Prostate gland (tissue), 2 donors: Measurements from ENCODE around the gene DYSF. TPM values are rescaled to one million over a fixed set of nuclear protein-coding genes. Genes with fewer than 3 reads are reported as not detected.

Experiments
- DNase-seq: peaks from one replicate; pipeline ENCODE4 v3.0.0-alpha.2; 2019; ENCODE audit warnings: low spot score
- H3K27ac ChIP-seq, 2 donors: fragments of 200-600 bp; sonication (generic); 2 replicates each; pipeline ENCODE4 v1.5.1; 2017 to 2019
- H3K27me3 ChIP-seq: fragments of 200-600 bp; sonication (generic); replicated peaks from 2 replicates; pipeline ENCODE4 v1.5.1; 2019; ENCODE audit not compliant: insufficient read depth
- H3K36me3 ChIP-seq, 2 donors: fragments of 200-600 bp; sonication (generic); 1 replicate in 1 of 2; 2 replicates in 1 of 2; pipeline versions ENCODE4 v1.5.1 to v1.8.1; 2017 to 2019
- H3K4me1 ChIP-seq: fragments of 200-600 bp; sonication (generic); replicated peaks from 2 replicates; pipeline ENCODE4 v1.5.1; 2019
- H3K4me3 ChIP-seq, 2 donors: fragments of 200-600 bp; sonication (generic); 2 replicates each; pipeline ENCODE4 v1.5.1; 2017 to 2019
- H3K9me3 ChIP-seq: fragments of 200-600 bp; sonication (generic); 2 replicates; pipeline ENCODE4 v1.5.1; 2017
- POLR2A ChIP-seq: fragments of 450-650 bp; IDR thresholded peaks from one replicate; pipeline ENCODE4 v1.6.1; 2016; ENCODE audit warnings: antibody characterized with exemption, mild to moderate bottlenecking
- POLR2AphosphoS5 ChIP-seq: sonication (generic); formaldehyde crosslinking; IDR thresholded peaks from one replicate; pipeline ENCODE4 v1.6.1; 2017; ENCODE audit warnings: antibody characterized with exemption
- WGBS: methylation state at CpG from one replicate; pipeline ENCODE4 v1.1.5; 2018; 5-methylcytosine and 5-hydroxymethylcytosine counted together
- intact Hi-C: fragments of 100-400 bp; cut with DNase I; formaldehyde crosslinking; loops from one replicate; pipeline ENCODE4 v1.14.2; 2022
- total RNA-seq, 2 donors: library from RNA; depleted of rRNA; stranded (reverse); fragments of >200 nt; gene quantifications; one replicate each; pipeline ENCODE4 v1.1.0, GENCODE V29; 2016
- TF ChIP-seq, protein P1 (sequence below), 4 experiments: fragments of 200-600 bp in 2 of 4; fragments of 450-650 bp in 2 of 4; sonication (generic) in 2 of 4; IDR thresholded peaks; 1 replicate in 3 of 4; 2 replicates in 1 of 4; pipeline ENCODE4 v1.5.1; 2016 to 2019; ENCODE audit warnings: antibody characterized with exemption in 4 of 4, mild to moderate bottlenecking in 2 of 4, moderate library complexity in 2 of 4

Gene DYSF
- total RNA-seq, 2 donors from 2014 or later, result 5.9 to 9.4 TPM

DNA sequence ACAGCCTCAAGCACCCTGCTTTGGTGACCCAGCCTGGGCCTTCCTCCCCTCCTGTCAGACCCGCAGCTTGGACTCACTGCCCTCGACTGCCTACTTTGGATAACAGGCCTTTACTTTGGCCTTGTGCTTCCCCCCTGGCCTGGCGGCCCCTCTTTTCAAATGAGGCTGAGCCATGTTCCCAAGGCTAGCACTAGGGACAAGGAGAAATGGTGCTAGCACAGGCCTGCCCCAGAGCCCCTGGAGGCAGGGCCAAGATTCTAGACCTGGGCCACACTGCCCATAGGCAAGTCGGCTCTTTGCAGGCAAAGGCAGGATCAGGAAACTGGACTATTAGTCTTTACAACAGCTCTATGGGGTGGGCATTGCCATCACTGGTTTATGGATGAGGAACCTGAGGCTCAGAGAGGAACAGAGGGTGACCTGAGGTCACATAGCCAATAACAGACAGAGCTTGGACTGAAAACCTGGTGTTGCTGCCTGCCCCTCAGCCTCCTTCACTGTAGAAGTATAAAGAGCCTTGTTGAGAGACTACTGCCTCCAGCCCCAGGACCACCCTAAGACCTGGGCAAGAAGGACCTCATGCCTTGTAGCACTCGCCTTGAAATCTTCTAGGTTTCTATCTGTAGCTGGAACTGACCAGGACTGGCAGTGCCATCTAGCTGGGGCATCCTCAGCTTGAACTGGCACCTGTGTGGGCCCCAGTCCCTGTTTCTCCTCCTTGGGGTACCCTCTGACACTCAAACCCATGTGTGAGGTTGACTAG, 266.3 kb downstream of the DYSF start:
- no peak for DNase-seq
- TF ChIP-seq POLR2AphosphoS5 (no peak), POLR2A (no peak)
- TF ChIP-seq, protein P1, sequence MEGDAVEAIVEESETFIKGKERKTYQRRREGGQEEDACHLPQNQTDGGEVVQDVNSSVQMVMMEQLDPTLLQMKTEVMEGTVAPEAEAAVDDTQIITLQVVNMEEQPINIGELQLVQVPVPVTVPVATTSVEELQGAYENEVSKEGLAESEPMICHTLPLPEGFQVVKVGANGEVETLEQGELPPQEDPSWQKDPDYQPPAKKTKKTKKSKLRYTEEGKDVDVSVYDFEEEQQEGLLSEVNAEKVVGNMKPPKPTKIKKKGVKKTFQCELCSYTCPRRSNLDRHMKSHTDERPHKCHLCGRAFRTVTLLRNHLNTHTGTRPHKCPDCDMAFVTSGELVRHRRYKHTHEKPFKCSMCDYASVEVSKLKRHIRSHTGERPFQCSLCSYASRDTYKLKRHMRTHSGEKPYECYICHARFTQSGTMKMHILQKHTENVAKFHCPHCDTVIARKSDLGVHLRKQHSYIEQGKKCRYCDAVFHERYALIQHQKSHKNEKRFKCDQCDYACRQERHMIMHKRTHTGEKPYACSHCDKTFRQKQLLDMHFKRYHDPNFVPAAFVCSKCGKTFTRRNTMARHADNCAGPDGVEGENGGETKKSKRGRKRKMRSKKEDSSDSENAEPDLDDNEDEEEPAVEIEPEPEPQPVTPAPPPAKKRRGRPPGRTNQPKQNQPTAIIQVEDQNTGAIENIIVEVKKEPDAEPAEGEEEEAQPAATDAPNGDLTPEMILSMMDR (IDR thresholded peaks at IDR 0.05), result no peak
- Histone ChIP-seq H3K27ac (no peak overlapping the region), H3K27me3 (no peaks in the 10 kb centered on the region), H3K4me3 (no peak overlapping the region), H3K4me1 (no peaks in the 10 kb centered on the region), H3K36me3 (no peaks in the 10 kb centered on the region), H3K9me3 (no peaks in the 10 kb centered on the region)
- over 99% methylated on average over 5 of the region's 5 CpGs for WGBS
- intact Hi-C loops, result no loop called here

DNA sequence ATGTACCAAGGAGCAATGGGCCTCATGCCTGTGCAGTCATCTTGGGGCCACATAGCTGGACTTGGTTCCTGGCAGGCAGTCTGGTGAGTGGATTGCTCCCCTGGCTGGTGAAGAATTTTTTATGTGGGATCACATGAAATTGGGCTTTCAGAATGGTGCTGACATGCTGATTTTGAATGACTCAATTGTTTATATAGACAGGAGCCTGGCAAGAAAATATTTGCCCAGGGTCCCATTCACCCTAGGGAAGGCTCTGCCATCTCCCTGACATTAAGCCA, 266.9 kb downstream of the DYSF start:
- H3K27ac ChIP-seq, result no peak overlapping the region
- no peak for TF ChIP-seq POLR2A
- no peak for TF ChIP-seq POLR2AphosphoS5
- TF ChIP-seq, protein P1 (IDR thresholded peaks at IDR 0.05), result no peak
- no peak overlapping the region for H3K4me3 ChIP-seq

DNA sequence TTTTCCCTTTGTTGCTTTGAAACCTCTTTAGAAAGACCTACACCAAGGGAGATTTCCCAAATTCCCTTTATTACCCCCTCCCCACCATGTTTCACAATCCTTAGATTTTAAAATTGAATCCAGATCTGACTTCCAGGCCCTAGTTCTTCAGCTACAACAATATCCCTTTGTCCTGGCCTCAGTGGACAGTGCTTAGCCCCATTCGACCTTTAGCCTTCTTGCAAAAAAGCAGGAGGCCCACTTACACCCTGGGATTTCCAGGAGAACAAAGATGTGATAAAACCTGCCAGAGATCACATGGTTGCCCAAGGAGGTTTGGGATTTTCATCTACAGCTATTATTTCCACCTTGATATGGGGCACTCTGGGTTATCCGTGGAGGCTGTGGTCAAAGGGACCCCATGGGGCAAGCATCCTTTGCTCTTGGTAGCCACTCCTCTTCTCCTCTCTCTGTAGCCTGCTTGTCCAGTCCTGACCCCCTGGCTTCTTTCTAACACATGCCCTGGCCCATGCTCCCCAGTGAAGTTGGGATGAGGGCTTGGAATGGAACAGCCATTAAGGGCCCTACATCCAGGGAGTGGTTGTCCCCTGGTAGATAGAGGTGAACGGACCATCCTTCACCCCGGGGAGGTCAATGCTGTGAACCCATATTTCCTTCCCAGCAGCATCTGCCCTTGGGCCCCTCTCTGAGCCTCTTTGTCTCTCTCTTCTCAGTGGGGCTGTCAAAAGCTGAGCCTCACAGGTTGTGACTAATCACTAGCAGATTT, 267.4 kb downstream of the DYSF start:
- intact Hi-C loops, result no loop called here
- Histone ChIP-seq H3K4me1 (no peaks in the 10 kb centered on the region), H3K4me3 (no peak overlapping the region)

More for the DNA sequence above, 266.9 kb downstream of the DYSF start:
- H3K27me3 ChIP-seq, result no peaks in the 10 kb centered on the region
- intact Hi-C loops, result no loop called here
- DNase-seq, result no peak
- no peaks in the 10 kb centered on the region for H3K36me3 ChIP-seq
- H3K4me1 ChIP-seq, result no peaks in the 10 kb centered on the region
- no peaks in the 10 kb centered on the region for H3K9me3 ChIP-seq

DNA sequence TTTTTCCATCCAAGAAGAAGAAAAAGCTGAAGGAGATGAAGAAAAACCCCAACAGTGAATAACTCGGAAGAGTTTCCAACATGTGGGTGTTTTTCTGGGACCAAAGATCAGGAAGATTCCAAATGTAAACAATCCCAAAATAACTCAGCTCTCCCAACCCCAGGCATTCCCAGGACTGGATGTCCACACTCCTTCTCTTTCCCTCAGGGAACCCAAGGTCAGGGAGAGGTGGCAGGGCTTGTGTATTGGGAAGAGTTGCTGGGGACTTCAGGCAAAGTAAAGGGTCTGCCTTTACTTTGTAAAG, 268.0 kb downstream of the DYSF start:
- no peak for TF ChIP-seq POLR2AphosphoS5
- TF ChIP-seq POLR2A, result no peak
- TF ChIP-seq, protein P1 (IDR thresholded peaks at IDR 0.05), result no peak
- intact Hi-C loops, result no loop called here
- WGBS, result 65% methylated on average over 1 of the region's 1 CpG
- no peak overlapping the region for H3K27ac ChIP-seq
- H3K4me3 ChIP-seq, result no peak overlapping the region
- H3K4me1 ChIP-seq, result no peaks in the 10 kb centered on the region
- H3K9me3 ChIP-seq, result no peaks in the 10 kb centered on the region
- no peaks in the 10 kb centered on the region for H3K36me3 ChIP-seq
- DNase-seq, result no peak
- no peaks in the 10 kb centered on the region for H3K27me3 ChIP-seq

More for the DNA sequence above, 267.4 kb downstream of the DYSF start:
- Histone ChIP-seq H3K27me3 (no peaks in the 10 kb centered on the region), H3K36me3 (no peaks in the 10 kb centered on the region), H3K9me3 (no peaks in the 10 kb centered on the region), H3K27ac (no peak overlapping the region)
- WGBS, result 87% methylated on average over 4 of the region's 4 CpGs
- TF ChIP-seq POLR2A, result no peak
- TF ChIP-seq, protein P1 (IDR thresholded peaks at IDR 0.05), result no peak
- TF ChIP-seq POLR2AphosphoS5, result no peak
- DNase-seq, result no peak

DNA sequence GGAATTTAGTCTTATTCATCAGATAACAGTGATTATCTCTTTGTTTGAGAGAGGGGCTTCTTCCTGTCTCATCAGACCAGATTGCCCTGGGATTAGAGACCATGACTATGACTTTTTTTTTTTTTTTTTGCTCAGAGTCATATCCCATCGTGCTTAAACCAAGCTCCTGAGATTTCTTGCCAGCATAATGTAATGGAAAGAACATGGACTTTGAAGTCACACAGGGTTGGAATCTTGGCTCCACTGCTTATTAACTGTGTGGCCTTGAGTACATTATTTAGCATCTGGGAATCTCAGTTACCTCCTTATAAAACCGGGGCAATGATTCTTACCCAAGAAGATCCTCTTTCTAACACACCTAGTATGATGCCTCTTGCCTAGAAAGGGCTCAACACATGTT, 268.3 kb downstream of the DYSF start:
- intact Hi-C loops, result no loop called here
- no peak overlapping the region for H3K27ac ChIP-seq
- 42% methylated on average over 2 of the region's 2 CpGs for WGBS

More for the DNA sequence above, 268.3 kb downstream of the DYSF start:
- TF ChIP-seq POLR2AphosphoS5 (no peak), POLR2A (no peak)
- TF ChIP-seq, protein P1 (IDR thresholded peaks at IDR 0.05), result no peak
- no peak for DNase-seq
- Histone ChIP-seq H3K27me3 (no peaks in the 10 kb centered on the region), H3K36me3 (no peaks in the 10 kb centered on the region), H3K4me1 (no peaks in the 10 kb centered on the region), H3K9me3 (no peaks in the 10 kb centered on the region), H3K4me3 (no peak overlapping the region)
